HG03439 (cell line): Measurements from ENCODE around the gene NIT1.

Experiments used
- ATAC-seq: cut with Tn5 transposase; IDR thresholded peaks from one replicate; pipeline ENCODE4 v1.9.1; 2021; ENCODE audit warnings: mild to moderate bottlenecking, moderate library complexity; ENCODE audit not compliant: unreplicated experiment

NIT1 gene, protein sequence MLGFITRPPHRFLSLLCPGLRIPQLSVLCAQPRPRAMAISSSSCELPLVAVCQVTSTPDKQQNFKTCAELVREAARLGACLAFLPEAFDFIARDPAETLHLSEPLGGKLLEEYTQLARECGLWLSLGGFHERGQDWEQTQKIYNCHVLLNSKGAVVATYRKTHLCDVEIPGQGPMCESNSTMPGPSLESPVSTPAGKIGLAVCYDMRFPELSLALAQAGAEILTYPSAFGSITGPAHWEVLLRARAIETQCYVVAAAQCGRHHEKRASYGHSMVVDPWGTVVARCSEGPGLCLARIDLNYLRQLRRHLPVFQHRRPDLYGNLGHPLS

DNA sequence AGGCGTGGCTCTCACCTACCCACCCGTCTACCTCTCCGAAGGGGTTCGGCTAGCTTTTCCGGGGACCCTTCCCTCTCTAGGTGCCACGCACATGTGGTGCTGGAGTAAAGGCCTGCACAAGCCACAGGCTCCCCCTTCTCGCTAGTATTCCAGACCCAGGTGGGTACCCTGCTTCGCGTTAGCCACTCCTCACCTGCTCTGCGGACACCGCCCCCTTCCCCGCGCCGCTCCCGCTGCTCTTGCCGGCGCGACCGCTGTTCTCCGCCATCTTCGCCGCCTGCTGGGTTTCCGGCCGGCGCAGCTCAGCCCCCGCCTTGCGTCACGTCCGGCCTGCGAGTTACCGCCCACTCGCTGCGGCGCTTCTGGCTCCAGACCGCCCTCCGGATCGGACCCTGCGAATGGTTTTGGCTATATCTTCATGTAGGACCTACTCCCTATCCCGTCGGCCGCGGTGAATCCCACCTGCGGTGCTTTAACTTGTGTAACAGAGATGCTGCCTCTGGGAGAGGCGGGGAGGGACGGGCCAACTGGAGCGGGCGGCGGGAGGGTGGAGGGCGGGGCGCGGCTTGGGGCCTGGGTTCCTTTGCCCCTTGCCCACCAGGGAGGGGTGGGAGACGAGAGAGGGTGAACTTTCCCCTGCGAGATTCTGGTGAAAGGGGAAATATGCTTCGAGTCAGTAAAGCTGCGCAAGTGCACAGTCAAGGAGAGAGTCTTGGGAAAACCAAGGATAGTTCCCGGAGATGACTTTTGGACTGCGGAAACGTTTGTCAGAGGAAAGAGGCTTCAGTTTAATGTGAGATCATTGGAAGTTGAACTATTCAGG lies at the start of gene NIT1, which contains the start of gene PFDN2:
Gene NIT1, plus strand, starts transcription at position 347 of the 823 bp plus-strand sequence. Its CDS starts 72 bp downstream, at position 419.
Gene PFDN2, minus strand, starts transcription at position 279 of the 823 bp plus-strand sequence. Its CDS starts 11 bp downstream, at position 268.
- peak; percentile 68 for ATAC-seq

DNA sequence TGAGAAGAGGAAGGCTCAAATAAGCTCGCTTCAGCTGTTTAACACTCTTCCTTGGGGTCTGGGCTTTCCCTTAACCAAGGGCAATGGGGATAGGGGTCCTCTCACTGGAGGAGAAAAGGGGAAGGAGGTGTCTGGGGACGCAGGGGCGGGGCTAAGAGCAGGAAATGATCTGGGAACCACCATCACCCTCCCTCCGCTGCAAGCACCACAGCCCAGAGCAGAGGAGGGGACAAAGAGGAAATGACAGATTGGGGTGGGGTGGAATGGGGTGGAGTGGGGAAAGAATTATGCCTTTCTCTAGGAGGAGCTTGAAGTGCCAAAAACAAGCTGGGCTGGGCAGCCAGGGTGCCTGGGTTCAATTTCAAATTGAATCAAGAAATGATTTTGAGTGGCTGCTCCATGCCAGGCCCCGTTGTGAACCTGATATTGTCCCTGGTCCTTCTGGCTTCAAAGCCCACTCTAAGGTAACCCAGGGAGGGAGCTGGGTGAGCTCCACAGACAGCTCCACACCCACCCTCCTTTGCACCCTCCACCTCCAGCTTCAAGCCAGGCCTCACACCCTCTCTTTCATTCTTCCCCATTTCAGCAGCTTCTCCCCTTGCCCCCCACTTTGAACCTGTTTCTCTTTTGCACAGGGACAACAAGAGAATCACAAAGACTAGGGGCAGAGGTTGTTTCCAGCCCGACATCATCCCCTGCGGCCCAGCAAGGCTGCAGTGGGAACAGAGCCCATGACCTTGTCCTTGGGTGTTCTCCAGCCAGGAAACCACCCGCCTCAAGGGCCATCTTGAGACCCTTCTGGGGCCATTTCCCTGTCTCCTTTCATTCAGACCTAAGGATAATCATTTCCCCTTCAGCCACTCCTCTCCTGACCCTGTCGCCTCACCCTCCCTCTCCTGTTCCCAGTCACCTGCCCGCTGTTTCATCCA lies 49.3 kb upstream of the NIT1 start:
- peak; percentile 47 for ATAC-seq

DNA sequence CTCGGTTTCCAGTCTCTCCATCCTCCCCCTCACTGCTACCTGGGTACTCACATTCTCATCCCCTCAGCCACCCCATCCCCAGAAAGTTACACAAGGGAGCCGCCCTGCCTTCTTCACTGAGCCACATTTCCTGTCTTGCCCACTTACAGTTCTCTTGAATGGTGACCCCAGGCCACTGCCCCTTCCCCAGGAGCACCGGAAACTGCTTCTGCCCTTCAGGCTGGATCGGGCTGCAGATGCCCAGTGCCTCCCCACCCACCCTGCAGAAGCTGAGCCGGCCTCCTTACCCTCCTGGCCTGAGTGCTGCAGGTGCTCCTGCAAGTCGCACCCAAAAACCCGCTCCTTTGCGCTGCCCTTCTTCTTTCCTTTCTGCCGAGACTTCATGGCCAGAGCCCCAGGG lies 48.7 kb upstream of the NIT1 start:
- no peak for ATAC-seq

DNA sequence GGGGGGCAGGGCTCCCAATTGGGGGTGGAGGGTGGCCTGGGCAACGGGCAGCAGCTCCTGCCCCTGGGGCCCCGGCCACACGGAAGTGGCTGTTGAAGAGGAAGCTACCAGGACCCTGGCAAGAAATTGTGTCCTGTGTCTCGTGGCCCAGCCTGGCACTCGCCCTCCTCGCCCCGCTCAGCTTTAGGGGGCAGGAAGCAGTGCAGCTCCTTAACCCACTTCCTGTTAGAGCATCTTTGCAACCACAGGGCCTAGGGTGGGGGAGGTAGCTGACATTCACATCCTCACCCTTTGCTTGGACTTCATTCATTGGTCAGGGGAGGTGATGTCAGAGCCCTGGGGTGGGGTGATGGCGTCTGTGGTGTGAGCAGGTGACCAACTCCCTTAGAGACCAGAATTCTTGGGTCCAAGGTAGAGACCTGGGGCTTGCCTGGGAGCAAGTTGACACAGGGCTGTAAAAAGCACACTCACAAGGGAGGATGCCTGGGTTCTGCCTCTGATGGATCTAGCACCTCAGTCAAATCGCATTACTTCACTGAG lies 48.1 kb upstream of the NIT1 start, which contains the start of gene ARHGAP30:
Gene ARHGAP30, minus strand, starts transcription at position 161 of the 540 bp plus-strand sequence. CDS start 267 bp downstream, outside the sequence.
- peak; percentile 83 for ATAC-seq

DNA sequence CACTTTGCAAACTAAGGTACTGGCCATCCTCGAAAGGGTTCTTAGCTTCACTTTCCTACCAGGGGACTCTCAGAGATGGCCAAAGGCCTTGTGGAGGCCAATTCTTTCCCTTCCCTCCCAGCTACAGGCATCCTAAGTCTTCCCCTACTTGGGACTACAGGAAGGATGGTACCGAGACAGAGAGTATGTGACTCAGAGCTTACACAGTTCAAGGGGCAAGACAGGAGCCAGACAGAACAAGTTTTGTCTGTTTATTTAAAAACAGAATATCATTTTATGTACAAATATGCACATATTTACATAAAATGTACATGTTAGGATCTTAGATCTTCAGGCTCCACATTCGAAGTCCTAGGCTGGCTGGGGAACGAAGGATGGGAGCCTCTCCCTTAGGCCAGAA lies 47.1 kb upstream of the NIT1 start:
- no peak for ATAC-seq

DNA sequence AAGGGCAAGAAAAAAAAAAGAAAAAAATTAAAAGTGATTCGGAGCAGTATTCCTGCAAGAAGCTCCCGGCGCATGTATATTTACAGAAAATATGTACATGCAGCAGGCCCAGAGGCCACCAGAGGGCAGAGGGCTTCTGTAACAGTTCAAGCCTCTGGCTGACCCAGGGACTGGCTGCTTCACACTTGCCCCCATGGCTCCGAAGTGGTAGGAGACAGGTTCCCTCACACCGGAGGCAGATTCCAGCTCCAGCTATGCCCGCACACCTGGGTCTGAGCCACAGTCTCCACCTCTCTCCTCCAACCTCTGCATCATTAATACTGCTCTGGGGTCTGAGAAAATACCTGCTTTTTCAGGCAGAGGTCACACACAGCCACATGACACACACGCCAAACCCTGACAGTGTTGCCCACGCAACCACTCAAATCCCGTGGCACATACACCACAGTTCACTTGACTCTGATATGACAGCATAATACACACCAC lies 46.0 kb upstream of the NIT1 start:
- ATAC-seq = no peak

DNA sequence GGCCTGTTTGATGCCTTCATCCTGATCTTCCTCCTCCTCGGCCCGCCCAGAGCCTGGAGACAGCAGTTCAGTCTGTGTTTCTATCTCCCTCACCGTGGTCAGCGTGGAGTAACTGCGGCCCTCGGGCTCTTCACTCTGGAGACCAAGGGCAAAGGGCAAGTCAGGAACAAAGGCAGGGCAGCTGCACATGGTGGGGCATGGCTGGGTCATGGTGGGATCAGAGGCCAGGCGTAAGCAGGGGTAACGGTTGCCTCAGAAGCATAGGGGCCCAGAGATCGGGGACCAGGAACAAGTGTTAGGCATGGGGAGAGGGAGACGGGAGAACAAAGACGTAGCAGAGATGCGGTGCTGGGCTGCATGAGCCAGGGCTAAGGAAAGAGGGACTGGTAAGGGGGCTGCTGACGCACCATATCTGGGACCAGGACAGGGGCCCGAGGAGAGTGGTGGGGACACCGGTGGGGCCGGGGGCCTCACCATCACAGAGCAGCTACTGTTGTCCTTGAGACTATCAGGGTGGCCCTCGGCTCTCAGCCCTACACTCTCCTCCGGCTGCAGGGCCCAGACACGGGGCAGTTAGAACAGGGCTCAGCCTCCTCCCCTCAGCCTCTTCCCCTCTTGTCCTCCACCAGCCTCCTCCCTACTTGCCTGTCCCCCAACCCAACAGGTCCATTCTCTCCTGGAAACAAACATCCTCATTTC lies 45.0 kb upstream of the NIT1 start:
- no peak for ATAC-seq

DNA sequence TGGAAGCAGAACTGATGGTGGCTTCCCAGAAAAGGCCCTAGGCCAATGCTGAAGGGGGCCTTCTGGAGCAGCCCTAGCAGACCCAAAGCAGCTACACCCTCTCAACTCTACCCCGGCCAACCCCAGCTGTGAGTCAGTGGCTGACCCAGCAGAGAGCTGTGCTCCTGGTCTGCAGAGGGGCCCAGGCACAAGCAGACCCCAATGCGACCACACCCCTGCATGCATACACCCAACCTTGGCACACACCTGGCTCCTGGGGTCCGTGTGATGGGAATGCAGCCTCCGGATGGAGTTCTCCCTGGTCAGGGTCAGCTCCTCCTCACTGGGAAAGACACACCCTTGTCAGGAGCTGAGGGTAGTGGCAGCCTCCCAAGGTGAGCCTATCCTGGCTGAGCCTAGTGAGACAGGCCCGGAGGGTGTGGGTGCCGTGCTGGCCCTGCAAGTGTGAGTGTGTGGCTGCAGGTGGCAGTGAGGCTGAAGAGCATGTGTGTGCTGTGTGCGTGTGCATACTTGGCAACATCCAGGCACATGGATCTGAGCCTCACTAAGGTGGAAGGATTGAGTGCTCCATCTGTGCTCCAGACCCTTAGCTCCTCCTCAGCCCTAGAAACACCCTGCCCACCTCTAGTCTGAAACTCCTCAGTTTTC lies 44.3 kb upstream of the NIT1 start:
- ATAC-seq = no peak

DNA sequence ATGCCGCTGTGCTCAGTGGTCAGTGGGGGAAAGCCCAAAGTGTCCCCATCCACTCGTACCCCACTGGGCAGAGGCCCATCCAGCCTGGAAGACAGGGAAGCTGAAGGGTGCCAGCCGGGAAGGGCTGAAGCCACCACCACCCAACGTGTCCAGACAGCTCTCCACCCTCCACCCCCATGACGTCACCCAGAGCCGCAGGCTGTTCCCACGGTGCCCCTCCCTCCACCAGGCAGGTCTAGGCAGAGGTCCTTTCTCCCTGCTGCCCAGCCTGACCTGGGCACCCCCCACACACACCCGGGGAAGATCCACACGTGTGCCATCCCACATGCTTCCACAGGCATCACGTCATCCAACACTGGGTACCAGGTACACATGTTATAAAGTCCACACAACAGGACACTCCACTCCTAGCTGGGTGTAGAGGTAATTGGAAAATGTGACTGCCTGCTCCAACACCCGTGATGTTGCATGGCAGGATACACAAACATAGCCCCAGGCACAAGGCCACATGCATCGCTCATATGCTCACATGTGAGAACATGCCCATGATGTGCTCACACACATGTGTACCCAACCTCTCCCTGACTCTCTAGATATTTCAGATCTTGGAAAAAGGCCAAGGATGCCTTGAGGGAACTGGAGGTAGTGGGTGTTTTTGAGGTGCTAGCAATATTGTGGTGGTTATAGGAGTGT lies 43.1 kb upstream of the NIT1 start:
- no peak for ATAC-seq

DNA sequence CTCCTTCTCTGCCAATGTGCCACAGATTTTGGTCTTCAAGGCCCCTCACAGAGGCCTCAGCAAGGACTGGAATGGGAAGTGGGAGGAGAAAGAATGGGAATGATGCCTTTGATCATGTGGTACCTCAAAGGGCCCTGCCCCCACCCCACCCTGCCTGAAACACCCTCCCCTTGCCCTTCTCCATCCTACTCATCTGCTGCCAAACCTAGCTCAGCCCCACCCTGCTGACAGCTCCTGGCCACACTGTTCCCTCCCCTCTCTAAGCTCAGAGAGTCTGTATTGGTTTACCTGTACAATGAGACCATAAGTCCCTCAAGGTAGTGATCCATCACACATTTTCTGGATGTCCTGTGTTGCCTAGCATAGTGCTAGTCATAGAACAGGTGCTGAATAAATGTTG lies 41.5 kb upstream of the NIT1 start:
- ATAC-seq = no peak

DNA sequence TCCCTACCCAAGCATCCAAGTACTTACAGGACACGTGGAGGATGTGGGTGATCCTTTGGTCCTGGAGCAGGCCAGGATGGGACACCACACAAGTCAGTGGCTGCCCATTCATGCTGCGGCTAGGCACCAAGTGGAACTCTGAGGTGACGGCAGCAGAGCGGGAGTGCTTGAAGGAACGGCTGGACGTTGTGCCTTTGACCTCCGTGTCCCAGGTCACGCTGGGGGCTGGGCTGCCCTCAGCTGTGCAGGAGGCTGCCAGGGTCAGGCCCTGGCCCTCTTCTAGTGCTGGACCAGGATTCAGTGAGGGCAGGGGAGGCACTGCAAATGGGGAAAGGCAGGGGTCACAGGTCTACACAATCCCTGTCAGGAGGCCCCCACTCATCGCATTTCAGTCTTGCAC lies 40.5 kb upstream of the NIT1 start:
- ATAC-seq = no peak

DNA sequence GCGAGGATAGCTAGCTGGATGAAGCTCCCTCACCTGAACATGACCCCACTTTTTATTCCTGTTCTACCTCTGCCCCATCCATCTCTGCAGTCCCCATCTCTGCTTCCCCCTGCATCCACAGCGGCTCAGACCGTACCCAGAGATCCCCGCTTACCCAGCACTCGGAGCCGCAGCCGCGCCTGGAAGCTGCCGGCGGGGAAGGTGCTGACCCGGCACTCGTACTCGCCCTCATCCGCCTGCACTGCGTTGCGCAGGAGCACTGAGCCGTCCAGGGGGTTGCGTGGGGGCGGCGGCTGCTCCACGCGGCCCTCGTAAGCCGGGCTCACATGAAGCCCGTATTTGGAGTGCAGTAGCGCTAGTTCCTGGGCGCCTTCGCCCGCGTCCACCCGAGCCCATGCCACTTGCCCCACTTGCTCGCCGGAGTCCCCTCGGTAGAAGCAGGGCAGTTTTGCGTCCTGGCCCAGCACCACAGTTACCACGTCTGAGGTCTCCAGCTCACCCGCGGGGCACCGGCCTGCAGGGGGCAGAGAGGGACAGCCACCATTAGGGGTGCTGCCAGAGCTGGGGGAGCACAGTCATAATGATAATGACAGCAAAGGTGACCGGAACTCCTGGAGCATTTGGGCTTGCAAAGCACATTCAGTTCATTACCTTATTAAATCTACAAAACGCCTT lies 38.3 kb upstream of the NIT1 start:
- ATAC-seq = no peak

DNA sequence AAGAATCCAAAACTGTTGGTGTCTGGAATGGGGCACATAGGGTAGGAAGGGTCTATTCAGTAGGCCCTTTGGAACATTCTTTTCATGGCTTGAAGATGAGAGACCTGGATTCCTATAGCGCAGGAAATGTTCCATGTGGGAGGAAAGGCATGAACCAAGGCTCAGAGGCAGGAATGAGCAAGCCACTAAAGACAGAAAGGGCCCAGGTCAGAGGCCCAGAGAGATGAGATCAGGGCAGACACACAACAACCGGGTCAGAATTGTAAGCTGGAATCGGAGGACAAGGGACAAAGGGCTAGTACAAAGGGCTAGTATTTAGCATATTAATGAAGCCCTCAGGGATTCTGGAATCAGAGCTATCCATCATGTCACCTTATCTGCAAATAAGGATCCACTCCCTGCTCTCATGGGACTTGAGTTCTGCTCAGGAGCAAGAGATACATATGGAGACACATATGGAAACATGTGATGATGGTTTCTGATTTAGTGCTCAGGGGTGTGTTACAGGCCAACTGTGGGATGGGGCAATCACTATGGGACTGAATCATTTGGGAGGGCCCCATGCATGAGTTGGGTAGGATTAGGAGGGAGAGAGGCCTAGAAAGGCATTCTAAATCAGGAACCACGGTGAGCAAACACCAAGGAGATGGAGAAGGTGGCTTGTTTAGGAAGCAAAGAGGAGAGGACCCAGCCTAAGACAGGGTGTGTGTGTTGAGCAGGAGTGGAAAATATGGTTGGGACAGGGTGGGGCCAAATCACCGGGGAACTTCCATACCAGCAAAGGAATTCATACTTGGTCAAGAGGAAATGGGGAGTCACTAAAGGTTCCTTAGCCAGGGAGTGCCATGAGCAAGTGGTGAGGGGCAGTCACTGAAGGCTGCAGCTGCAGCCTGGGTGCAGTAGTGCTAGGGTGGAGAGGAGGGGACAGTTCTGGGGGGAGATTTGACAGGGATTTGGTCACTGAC lies 37.2 kb upstream of the NIT1 start:
- ATAC-seq = no peak

DNA sequence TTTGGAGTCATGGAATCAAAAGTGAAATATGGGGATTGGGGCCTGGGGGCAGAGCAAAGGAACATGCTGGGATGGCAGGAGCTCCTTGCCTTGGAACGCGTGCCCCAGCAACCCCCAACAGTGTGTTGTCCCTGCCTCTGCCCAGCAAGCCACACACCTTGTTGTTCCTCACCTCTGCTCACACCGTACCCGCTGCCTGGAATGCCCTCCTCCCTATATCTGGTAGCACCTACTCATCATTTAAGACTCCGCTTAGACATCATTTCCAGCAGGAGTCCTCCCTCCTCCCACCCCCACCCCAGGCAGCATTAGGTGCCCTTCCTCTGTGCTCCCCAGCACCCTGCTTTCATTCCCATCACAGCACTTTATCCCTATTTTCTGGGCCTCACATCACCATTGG lies 36.4 kb upstream of the NIT1 start:
- ATAC-seq = no peak

DNA sequence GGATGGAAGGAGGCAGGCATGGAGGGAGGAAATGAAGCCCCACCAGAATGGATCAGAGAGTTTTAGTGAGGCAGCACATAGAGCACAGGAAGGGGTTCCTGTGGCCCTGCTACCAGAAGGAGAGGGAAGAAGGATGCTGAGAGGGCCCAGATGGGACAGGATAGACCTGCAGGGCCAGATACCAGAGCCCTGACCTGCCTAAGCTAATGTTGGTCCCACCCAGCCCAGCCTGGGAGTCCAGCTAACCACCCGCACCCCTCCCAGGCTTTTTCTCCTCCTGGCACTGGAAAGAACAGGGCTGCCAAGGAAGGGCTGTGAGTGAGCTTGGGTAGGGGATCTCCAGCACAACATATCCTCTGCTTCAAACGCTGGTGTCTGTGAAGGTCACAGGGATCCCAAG lies 35.4 kb upstream of the NIT1 start:
- ATAC-seq = no peak

DNA sequence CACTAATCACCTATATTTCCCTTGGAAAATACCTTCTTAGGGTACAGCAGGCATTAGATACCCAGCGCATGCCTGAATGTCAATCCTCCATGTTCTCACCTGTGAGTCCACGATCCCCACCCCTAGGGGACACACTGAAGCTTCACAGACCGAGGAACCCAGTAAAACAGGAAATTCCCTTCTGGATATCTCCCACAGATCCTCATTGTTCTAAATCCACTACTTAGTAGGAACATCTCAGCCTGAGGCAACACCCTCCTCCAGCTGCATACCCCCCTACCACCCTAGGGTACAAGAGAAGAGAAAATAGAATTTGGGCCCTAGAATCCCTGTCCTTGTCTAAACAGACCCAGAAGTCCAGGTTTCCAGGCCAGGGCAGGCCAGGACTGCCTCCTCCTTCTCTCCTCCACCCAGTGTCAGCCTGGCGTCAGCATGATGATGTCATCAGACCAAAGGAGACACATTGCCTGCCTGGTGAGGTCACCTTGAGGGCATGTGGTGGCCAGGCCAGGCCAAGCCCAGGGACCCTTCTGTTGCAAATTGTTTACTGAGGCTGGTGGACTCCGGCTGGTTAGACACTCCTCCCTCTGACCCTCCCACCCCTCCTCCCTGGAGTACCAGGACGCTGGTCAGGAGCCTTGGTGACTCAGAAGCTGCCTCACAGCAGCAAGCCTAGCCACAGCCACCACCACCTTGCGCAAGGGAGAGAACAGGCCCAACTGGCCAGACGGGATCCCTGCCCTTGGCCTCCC lies 34.7 kb upstream of the NIT1 start:
- ATAC-seq = no peak
